Femur (tissue), 1 donor: Measurements from ENCODE around the gene RRP36.

ENCODE experiments used
- DNase-seq: peaks from one replicate; pipeline ENCODE4 v3.0.0-alpha.2; 2017

The RRP36 gene

GRCh38 chr6:43009124-43009523 is 12.3 kb upstream of the RRP36 start:
- peak; percentile 59 for DNase-seq

DNA sequence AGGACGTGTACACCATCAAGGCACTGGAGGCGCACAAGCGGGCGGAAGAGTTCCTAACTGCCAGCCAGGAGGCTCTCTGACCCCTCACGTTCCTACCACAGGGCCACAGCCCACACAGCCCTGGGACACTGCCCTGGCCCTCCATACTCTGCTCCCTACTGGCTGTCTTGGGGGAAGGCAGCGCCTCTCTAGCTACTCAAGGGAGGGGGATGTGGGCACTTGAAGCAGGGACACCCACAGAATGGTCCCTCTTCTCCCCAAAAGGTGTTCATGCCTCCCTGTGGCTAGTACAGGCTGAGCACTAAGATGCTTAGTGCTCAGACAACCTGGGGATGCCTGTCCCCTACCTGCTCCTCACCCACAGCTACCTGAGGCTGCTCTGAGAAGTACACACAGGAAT is 10.2 kb upstream of the RRP36 start:
- no peak for DNase-seq

DNA sequence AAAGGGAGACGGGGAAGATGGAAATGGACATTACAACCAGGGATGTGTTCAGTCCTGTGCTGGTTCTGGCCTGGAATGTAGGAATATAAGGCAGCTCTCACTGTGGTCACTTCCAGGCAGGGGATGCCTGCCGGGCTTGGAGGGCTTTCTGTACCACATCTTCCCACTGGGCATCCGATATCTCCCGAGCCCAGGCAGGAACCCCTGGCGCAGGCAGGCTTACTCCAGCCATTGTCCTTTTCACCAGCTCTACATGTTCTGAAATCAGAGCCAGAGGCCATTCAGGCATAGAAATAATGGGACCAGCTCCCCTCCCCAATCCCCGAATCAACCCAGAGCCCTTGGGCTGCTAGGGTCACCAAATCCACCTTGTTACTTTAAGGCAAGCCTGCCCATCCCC is 9.1 kb upstream of the RRP36 start:
- DNase-seq, result no peak

DNA sequence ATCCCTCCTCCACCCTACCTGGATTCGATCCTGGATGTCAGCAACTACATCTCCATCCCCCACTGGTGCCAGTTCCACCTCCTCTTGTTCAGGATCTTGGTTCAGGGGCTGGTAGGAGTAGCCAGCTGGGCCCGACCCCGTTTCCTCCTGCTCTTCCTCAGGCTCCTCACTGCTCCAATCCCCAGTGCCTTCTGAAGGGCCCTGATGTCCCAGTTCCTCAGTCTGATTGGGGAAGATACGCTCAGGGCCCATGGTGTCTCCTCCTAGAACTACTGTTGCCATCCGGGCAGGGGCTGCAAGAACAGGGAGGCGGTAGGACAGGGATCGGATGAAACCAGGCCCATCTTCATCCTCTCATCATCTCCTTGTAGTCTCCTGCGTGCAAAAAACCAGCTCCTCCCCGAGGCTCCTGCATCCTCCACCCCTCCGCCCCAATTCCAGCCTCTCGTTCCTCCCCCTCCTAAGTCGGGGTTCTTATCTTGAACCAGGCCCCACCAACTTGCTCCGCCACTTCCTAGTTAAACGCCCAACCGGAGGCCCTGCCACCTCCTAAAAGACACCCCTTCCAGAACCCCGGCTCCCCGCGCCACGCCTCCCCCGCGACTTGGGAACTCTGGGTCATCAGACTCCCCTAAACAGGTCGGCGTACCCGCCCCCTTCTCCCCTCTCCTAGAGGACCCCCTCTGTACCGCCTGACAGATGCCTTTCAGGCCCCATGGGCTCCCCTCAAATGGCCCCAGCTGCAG is 8.2 kb upstream of the RRP36 start:
- no peak for DNase-seq

GRCh38 chr6:43013843-43014433 is 7.5 kb upstream of the RRP36 start, which contains the start of the genes KLHDC3 and MEA1:
Gene KLHDC3 (plus strand): TSS chr6:43014249. CDS start chr6:43017193, 2,944 bp downstream.
Gene MEA1 (minus strand): TSS chr6:43013946. CDS start chr6:43013813, 133 bp downstream.
- peak; percentile 100 for DNase-seq

DNA sequence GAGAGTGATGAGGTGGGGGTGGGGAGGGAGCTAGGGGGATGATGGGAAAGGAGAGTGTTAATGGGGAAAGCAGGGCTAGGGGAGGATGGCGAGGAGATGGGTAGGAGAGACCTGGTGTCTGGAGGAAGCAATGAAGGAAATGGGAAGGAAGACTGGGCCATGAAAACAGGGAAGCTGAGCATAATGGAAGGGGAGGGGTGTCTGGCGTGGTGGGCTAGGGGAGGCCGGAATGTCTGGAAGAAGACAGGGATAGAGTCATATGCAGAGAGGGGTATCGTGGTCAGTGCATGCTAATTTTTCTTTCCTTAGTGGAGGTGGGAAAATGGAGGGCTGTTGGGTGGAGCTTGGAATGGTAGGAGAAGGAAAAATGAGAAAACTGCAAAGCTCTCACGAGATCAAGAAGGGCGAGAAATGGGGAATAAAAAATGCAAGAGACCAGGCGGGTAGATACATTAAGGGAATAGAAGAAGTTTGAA is 7.0 kb upstream of the RRP36 start:
- no peak for DNase-seq

DNA sequence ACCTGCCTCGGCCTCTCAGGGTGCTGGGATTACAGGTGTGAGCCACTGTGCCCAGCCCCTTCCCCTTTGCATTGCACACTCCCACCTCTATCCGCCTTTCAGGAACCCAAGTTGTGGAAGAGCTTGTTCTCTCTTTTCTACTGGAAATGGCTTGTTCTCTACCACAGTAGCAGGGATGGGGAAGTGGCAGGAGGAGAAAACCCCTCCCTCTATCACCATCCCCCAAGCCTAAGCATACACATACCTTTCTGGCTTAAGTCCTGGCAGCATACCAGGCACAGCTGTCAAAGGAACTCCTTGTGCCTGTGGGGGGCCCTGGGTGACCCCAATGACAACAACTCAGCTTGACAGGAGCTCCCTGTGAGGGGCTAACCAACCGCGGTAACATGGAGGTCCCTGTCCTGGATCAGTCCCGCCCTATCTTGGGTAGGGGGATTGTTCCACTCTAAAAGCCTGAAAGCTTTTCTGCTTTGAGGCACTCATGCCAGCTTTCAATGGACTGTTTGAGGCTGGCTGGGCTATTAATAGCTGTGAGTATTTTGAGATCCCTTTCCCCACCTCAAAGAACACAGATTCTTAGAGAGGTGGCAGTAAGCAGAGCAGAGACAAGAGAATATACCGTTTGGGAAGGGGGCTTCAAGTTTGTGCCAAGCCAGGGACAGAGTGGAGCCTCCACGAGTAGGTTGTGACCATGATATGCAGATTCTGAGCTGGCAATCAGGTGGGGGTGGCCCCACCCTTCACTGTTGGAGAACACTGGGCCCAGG is 5.1 kb upstream of the RRP36 start:
- peak; percentile 60 for DNase-seq

GRCh38 chr6:43016943-43017334 is 4.5 kb upstream of the RRP36 start:
- DNase-seq, result no peak

DNA sequence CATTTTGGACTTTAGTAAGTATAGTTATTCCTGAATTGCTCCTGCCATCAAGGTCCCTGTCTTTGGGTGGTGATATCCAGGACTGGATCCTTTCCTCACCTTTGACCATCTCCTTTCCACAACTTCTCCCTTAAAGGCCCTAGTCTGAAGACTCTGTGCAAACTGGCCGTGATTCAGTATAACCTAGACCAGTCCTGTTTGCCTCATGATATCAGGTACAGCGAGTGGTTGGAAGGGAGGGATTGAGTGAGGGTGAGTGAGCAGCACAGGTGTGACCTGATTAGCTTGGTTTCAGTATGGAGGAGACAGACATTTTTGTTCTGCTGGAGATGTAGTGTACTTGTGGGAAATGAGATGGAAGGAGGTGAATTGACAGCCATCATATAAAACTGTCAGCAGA is 2.3 kb upstream of the RRP36 start:
- DNase-seq, result no peak

DNA sequence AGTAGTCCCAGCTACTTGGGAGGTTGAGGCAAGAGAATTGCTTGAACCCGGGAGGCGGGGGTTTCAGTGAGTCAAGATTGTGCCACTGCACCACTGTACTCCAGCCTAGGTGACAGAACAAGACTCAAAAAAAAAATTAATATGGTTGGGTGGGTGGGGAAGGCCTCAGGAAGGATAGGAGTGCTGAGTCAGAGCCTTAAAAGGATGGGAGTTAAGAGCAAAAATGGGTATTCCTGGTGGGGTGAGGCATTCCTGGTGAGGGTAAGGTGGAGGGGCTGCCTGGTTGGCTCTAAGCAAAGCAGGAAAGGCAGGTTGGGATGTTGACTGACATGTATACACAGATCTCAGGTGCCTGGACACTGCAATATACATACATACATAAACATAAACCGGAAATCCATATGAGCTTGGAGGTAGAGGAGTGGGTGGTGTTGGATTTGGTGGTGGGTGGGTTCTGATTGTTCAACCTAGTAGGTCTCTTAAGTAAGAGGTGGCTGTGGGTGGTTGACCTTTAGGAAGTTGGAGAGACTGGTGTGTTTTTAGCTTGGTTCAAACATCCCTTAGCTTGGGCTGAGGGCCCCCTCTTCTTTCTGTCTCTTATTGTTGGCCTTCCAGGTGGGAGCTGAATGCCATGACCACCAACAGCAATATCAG is 1.2 kb upstream of the RRP36 start:
- DNase-seq, result no peak

GRCh38 chr6:43020847-43021246 is 576 bp upstream of the RRP36 start:
- DNase-seq, result no peak

DNA sequence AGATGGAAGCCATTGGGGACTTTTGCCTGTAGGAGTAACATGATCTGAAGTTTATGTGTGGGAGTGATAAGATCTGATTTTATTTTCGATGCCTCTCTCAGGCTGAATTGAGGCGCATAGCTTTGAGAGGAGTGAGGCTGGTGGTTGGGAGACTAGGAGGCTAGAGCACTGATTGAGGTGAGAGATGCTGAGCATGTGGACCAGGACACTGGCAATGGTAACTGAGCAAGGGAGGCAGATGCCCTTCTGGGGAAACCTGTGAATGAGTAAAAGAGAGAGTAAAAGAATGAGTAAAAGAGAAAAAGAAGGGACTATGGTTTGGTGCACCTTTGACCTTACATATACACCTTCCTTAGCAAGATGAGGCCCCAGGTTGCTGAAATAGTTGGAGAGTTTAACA is 3.0 kb downstream of the RRP36 start:
- no peak for DNase-seq

DNA sequence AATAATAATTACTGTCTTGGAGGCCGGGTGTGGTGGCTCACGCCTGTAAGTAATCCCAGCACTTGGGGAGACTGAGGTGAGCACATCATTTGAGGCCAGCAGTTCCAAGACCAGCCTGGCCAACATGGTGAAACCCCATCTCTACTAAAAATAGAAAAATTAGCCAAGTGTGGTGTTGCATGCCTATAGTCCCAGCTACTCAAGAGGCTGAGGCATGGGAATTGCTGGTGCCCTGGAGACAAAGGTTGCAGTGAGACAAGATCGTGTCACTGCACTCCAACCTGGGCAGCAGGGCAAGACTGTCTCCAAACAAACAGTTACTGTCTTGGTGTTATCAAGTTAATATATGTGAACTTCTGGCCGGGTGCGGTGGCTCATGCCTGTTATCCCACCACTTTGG is 4.9 kb downstream of the RRP36 start:
- no peak for DNase-seq

- DNase-seq, result no peak
These were observed 7.7 kb downstream of the RRP36 start for GRCh38 chr6:43029120-43029519.

GRCh38 chr6:43032326-43032725 is 10.9 kb downstream of the RRP36 start:
- DNase-seq, result no peak

DNA sequence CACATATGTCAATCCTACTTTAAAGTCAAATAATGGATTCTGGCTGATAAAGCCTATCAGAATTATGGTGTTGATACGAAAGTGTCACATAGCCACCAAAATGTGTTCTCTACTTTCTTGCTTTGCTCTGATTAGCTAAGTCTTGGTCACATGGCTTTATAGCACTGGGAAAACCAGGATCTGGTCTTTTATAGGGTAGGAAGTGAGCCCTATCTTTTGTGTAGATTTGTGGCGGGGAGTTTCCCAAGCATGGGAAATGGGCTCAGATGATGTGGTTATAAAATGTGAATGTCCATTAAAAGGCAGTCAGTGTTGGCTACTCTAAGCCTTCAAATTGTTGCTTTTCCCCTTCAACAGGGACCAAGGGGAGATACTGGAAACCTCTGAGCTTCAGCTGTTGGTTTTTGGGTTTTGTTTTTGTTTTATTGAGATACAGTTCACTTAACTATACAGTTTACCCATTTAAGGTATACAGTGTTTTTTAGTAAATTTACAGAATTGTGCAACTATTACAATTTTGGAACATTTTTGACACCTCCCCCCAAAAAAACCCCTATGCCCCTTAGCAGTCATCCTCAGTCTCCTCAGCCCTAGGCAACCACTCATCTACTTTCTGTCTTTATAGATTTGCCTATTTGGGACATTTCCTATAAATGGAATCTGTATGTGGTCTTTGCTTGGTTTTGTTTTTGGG is 12.2 kb downstream of the RRP36 start:
- no peak for DNase-seq

DNA sequence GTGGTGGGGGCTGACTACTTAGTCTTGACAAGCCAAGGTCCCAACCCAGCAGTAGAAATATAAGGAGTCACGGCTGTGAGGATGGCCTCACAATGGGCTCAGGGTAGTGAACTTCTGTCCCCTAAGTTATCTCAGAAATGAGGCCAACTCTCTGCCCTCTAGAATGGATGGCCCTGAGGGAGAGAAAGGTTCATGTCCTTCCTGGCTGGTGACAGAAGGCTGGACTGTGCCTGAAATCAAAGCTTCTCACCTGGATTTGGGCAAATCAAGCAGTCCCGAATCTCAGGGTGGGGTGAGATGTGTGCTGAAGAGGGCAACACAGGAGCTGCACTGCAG is 12.7 kb downstream of the RRP36 start:
- DNase-seq, result no peak

DNA sequence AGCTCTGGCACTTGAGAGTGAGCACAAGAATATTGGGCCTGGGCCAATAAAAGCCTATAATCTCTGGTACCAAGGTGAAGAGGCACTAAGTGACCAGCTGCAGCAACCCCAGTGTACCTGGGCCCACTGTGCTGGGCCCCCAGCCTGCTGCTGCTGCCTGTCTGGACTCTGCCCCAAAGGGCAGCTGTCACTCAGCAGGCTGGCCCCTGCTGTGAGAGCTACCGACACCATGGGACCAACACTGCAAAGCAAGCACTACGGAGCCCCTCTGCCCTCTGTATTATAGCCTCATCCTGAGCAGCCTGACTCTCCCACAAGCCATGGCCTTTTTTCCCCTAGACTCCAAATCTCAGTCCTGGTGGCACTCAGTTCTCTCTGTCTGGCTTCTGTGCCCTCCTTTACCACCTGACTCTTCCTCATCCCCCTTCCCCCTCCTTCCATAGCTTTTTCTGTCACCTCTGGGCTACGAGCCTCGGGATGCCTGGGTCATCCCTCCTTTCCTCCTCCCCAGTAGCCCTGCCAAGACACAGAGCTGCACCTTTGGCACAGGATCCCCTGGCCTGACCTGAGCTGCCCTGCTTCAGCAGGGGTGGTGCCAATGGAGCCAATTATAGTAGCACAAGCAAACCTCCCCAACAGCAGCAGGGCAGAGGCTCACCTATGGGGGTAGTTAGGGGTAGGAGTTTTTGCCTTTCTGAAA is 14.2 kb downstream of the RRP36 start:
- DNase-seq, result no peak

DNA sequence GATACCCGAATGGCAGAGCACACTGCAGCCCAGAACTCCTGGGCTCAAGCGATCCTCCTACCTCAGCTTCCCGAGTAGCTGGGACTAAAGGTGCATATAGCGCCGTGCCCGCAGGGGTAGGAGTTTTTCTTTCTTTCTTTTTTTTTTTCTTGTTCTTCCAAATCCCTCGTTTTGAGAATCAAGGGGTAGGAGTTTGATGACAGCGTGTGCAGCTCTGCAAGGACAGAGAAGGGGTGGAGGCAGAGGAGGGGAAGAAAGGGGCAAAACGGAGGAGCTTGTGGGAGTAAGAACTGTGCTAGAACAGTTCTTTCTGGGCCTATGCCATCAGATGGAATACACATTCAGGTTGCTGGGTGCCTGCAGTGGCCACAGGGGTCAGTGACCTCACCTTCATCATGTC is 15.3 kb downstream of the RRP36 start:
- DNase-seq, result no peak

DNA sequence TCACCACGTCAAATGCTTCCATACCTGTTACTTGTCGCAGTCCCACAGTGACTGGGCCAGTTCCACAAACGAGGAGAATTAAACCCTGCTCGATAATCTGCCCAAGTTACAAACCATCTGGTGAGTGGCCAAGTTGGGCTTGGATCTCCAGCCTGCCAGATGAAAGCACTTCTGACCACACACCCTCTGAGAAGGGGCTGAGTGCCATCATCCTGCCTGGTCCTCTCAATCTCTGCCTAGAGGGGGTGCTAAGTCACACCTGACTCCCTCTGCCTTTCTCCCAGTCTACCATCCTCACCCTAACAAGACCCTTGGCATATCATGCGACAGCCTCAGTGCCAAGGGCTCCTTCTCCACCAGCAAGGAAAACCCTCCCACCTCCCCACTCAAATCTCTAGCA is 15.8 kb downstream of the RRP36 start:
- no peak for DNase-seq

GRCh38 chr6:43037706-43038105 is 16.3 kb downstream of the RRP36 start:
- DNase-seq, result no peak

DNA sequence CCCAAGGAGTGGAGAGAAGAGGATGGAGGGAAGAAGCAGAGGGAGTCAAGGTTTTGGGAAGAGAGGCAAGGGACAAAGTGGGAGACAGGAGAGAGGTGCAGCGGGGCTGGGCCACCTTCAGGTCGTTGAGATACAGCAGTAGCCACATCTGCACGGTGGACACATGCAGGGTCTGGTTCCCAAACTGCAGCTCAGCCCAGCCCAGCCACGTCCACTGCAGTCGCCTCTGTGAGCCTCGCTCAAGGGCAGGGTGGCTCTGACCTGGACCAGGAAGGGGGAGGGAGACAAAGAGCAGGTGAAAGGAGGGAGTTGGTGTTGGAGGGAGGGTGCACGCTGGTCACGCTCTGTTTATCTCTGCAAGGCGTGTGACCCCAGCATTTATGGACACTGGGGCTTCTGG is 17.3 kb downstream of the RRP36 start:
- DNase-seq, result no peak
